ENCODE data around the gene AGBL4.
"Not testable (repeated sequence)": the region's sequence is repeated elsewhere in the genome, so short reads cannot be mapped to it uniquely, and the experiment has no call there.

Gene AGBL4

GRCh38 chr1:50023292-50024159, at the start of gene AGBL4:
Gene AGBL4 (minus strand): TSS chr1:50023954.
- peak; percentile 74 for DNase-seq

DNA sequence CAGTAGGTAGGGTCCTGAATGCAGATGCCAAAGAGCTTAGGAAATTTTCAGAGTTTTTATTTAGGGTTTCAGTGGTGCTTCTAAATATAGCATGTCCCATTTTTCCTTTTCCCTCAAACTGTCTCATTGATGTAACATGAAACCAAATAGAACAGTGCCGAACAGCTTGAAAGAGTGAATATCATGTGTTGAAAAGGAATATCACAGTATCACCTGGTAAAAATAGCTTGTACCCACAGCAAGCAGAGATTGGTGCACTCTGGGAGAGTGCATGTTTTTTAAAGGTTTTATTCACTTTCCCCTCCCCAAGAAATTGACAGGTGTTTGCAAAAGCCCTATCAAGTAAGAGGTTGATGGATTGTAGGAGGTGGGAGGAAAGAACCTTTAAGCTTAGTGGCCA, 43.1 kb upstream of the AGBL4 start:
- DNase-seq = no peak

DNA sequence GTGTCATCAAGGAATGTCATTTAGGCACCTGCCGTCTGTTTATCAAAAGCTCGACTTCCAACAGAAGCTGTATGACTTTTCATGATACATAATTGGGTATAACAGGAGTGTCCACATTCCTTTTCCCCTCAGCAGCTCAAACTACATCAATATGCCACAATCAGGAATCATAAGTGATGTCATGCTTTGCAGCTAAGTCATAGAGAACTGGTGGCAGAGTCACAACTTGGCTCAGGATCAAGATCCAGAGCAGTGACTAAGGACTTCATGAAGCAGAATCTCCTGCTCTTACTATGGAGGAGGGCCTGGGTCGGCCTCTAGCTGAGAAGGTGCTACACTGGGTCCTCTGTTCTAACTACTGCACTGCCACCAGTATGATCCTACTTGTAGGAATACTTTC, 36.5 kb upstream of the AGBL4 start:
- no peak for DNase-seq

GRCh38 chr1:50048791-50049190, 25.0 kb upstream of the AGBL4 start:
- no peak for DNase-seq

GRCh38 chr1:50047916-50048694, 24.4 kb upstream of the AGBL4 start:
- DNase-seq = peak; percentile 42

- no peak for DNase-seq
Observed at GRCh38 chr1:50038237-50038809, 14.6 kb upstream of the AGBL4 start.

GRCh38 chr1:50027794-50028193, 4.0 kb upstream of the AGBL4 start:
- no peak for DNase-seq

DNA sequence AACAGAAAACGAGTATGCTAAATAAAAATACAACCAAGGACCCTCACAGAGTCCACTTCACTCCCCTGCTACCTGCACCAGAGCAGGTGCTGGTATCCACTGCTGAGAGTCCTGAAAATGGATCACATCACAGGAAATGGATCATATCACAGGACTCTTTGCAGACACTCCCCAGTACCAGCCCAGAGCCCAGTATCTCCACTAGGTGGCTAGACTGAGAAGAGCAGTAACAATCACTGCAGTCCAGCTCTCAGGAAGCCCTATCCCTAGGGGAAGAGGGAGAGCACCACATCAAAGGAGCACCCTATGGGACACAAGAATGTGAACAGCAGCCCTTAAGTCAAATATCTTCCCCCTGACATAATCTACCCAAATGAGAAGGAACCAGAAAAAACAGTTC, 28.0 kb downstream of the AGBL4 start:
- no peak for DNase-seq

DNA sequence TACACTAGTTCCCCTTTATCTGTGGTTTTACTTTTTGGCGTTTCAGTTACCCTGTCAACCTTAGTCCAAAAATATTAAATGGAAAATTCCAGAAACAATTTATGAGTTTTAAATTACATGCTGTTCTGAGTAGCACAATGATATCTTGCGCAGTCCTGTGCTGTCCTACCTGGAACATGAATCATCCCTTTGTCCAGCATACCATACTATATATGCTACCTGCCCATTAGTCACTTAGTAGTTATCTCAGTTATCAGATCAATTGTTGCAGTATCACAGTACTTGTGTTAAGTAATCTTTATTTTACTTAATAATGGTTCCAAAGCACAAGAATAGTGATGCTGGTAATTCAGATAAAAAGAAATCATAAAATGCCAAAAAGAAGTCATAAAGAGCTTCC, 52.7 kb downstream of the AGBL4 start:
- DNase-seq = no peak

- no peak for DNase-seq
Observed at GRCh38 chr1:49951385-49951784, 72.4 kb downstream of the AGBL4 start.

GRCh38 chr1:49915301-49915700, 108.5 kb downstream of the AGBL4 start:
- not testable (repeated sequence) for DNase-seq

DNA sequence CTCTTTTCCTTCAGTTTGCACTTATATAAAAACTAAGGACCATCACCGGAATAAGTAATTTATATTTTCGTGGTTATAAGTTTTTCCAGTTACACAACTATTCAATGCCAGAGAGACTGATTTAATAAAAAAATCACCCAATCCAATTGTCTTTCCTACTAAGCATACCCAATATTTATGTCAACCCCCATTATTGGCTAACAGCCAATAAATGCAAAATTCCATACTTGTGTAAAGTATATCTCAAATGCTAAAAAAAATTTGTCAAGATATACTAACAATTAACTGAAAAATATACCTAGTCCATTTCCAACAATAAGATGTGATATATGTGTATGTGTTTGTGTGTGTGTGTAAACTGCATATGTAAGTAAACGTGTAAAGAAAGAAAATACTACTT, 117.4 kb downstream of the AGBL4 start:
- DNase-seq = no peak

DNA sequence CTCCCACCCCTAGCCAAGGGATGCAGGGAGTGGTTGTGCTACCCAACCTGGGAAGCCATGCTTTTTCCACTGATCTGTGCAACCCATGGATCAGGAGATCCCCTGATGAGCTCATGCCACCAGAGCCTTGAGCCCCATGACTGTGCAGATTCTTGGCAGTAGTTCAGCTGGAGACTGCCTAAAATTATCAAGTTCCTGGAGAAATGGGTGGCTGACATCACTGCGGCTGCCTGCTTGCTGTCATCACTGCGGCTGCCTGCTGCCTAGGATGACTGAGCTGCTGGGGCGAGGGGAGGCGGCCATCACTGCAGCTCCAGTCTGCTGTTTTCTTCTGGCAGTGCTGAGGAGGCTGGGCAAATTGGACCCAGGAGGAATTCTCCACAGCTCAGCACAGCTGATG, 159.2 kb downstream of the AGBL4 start:
- no peak for DNase-seq

GRCh38 chr1:49854741-49855140, 169.0 kb downstream of the AGBL4 start:
- no peak for DNase-seq

DNA sequence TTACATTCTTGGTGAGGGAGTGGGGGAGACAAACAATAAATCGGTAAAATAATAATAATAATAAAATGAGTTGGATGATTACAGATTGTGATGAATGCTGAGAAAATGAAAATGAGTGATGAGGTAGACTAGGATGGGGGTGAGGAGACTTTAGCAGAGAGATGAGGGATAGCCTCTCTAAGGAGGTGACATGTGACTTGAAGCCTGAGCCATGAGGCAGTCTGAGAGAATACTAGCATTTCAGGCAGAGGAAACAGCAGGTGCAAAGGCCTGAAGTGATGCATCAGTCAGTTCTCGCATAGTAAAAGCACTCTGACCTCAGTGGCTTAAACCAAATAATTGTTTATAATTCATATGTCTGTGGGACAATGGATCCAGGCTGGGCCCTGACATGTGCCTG, 181.2 kb downstream of the AGBL4 start:
- DNase-seq = no peak

DNA sequence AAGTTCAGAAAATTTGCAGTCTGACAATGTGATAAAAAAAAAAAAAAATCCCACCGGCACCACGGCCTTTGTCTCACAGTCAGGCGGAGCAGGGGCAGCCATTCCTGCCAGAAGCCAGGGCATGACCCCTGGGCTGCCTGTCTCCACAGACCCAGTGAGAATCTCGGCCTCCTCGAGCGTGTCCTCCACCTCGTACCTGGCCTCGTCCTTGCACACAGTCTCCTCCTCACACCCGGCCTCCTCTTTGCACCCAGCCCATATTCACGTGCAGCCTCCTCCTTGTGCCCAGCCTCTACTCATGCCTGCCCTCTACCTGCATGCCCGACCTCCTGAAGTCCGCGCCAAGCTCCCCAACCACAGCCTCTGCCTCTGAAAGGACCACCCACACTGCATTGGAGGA, 182.0 kb downstream of the AGBL4 start:
- DNase-seq = no peak

GRCh38 chr1:49824261-49824660, 199.5 kb downstream of the AGBL4 start:
- DNase-seq = no peak

DNA sequence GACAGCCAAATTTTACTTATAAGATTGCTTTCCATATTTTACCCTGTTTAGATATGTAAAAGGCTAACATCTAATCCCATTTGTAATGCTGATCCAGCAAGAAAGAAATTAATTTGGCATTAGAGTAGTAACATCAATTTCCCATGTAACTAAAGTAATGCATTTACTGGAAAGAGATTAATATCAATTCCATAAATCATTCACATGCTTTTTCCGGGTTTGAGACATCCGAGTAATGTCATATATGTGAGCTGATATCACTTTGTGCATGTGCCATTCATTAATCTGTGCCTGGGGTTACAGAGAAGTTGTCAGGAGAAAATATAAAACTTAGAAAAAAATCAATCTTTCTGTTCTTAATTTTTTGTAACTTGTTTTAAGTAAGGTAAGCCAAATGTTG, 206.1 kb downstream of the AGBL4 start:
- no peak for DNase-seq

DNA sequence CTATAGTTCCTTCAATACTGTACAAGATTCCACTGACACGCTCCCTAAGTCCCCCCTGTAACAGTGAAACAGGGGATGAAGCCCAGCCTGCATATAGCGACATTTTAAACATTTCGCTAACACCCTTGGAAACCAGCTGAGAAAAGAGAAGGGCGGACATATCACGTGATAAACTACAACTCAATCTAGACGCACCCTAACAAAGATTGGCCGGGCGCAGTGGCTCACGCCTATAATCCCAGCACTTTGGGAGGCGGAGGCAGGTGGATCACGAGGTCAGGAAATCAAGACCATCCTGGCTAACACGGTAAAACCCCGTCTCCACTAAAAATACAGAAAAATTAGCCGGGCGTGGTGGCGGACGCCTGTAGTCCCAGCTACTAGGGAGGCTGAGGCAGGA, 236.7 kb downstream of the AGBL4 start:
- not testable (repeated sequence) for DNase-seq

GRCh38 chr1:49765034-49765433, 258.7 kb downstream of the AGBL4 start:
- no peak for DNase-seq

DNA sequence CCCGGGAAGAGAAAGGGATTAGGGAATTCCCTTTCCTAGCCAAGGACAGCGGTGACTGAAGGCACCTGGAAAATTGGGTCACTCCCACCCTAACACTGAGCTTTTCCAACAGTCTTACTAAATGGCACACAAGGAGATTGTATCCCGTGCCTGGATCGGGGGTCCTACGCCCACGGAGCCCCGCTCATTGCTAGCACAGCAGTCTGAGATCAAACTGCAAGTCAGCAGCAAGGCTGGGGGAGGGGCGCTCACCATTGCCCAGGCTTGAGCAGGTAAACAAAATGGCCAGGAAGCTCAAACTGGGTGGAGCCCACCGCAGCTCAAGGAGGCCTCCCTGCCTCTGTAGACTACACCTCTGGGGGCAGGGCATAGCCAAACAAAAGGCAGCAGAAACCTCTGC, 285.6 kb downstream of the AGBL4 start:
- not testable (repeated sequence) for DNase-seq

DNA sequence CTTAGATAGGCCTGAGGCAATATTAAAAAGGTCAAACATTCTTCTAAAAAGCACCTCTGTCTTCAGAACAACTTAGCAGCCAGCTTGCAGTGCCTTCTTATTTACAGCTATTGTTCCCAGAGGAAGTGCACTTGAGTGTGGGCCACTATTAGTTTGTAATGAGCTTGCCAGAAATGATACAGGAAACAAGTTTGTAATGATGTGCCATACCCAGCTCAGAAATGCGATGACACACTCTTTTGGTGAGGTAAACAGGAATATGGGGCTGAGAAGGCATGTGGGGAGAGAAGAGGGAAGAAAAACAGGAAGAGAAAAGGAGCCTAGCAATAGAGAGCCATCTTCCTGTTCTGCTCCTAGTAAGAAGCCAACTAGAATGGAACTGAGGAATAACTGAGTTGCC, 295.4 kb downstream of the AGBL4 start:
- DNase-seq = no peak

DNA sequence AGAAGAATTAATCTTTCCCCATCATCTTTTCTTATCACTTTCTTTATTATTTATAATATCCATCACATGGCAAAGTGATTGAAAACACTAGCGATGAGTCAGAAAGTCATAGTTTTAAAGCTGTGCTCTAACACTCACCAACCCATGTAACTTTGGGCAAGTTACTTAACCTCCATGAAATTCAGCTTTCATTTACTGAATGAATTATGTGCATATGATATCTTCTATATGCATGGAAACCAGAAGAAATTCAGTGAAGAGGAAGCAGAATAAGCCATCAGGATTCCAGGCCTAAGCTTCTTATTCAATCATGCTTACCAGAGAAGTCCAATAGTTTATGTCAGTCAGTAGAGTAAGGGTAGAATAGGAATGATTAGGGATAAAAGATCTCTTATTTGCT, 300.1 kb downstream of the AGBL4 start:
- no peak for DNase-seq
